ENCODE results near the gene MUC20.
"Not testable (repeated sequence)": the region's sequence is repeated elsewhere in the genome, so short reads cannot be mapped to it uniquely, and the experiment has no call there.

DNA sequence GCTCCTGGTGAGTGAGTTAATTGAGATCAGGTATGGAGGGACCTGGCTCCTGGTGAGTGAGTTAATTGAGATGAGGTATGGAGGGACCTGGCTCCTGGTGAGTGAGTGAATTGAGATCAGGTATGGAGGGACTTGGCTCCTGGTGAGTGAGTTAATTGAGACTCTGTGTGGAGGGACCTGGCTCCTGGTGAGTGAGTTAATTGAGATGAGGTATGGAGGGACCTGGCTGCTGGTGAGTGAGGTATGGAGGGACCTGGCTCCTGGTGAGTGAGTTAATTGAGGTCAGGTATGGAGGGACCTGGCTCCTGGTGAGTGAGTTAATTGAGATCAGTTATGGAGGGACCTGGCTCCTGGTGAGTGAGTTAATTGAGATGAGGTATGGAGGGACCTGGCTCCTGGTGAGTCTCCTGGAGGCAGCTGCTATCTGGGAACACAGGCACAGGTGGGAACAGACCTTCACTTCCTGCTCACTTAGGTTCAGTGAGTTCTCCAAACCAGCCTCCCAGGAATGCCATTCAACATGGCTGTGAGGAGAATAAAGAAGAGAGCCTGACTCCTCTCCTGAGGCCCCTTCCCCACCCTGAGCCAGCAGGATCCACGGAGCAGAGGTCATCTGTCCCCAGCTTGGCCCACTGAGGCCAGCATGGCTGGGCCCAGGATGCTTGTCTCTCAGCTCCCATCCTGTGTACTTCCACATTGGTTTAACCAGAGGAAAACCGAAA, 9.5 kb upstream of the MUC20 start:
- TF ChIP-seq, protein P1, sequence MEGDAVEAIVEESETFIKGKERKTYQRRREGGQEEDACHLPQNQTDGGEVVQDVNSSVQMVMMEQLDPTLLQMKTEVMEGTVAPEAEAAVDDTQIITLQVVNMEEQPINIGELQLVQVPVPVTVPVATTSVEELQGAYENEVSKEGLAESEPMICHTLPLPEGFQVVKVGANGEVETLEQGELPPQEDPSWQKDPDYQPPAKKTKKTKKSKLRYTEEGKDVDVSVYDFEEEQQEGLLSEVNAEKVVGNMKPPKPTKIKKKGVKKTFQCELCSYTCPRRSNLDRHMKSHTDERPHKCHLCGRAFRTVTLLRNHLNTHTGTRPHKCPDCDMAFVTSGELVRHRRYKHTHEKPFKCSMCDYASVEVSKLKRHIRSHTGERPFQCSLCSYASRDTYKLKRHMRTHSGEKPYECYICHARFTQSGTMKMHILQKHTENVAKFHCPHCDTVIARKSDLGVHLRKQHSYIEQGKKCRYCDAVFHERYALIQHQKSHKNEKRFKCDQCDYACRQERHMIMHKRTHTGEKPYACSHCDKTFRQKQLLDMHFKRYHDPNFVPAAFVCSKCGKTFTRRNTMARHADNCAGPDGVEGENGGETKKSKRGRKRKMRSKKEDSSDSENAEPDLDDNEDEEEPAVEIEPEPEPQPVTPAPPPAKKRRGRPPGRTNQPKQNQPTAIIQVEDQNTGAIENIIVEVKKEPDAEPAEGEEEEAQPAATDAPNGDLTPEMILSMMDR (conservative IDR thresholded peaks at IDR 0.05; ENCODE audit: low read depth in 2 of 2), result not testable (repeated sequence)
- TF ChIP-seq EZH2 (IDR thresholded peaks at IDR 0.05; ENCODE audit: low read depth, unreplicated experiment); EZH2phosphoT487 (IDR thresholded peaks at IDR 0.05; ENCODE audit: unreplicated experiment); JUNB (IDR thresholded peaks at IDR 0.05; ENCODE audit: unreplicated experiment); NANOG (IDR thresholded peaks at IDR 0.05; ENCODE audit: borderline replicate concordance); REST (IDR thresholded peaks at IDR 0.05; ENCODE audit: unreplicated experiment); POLR2AphosphoS5 (IDR thresholded peaks at IDR 0.05; ENCODE audit: low read depth): not testable (repeated sequence)
